HG02678 (cell line): Measurements from ENCODE around the gene TTC23.

Source experiments
- ATAC-seq: cut with Tn5 transposase; IDR thresholded peaks from one replicate; pipeline ENCODE4 v1.9.1; 2021; ENCODE audit warnings: mild to moderate bottlenecking, moderate library complexity; ENCODE audit not compliant: unreplicated experiment

Gene TTC23

GRCh38 chr15:99165956-99166689 is 83.3 kb downstream of the TTC23 start:
- no peak for ATAC-seq

DNA sequence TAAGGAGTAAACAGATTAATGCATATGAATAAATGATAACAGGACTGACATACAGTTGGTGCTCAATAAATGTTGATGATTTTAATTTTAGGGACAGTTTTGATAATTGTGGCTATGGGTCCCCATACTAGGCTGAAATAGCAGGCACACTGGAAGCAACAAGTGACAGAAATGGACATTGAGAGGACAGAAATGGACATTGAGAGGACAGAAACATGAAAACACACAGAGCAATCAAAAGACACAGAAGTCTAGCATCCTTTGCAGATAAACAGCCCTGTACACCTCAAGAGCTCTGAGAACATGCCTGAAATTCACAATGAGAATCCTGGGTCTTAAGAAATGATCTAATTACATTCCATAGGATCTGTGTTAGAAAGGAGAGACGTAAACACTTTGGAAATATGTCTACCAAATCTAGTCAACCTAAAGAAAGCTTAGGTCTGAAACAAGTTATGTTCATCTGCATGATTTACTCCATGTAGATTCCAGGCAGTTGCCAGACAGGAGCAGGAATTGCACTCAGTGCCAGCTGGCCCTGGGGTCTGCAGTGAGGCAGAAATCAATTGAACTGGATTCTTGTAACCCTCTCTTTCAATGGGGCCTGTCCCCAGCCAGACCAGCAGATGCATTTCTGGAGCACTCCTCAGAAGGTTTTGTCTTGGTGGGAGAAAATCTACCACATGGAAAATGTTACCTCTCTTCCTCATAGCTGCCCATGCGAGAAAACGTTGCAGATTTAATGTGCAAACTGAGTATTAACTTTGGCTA is 84.2 kb downstream of the TTC23 start:
- ATAC-seq, result no peak

GRCh38 chr15:99164119-99164518 is 85.3 kb downstream of the TTC23 start:
- no peak for ATAC-seq

- no peak for ATAC-seq
Measured at GRCh38 chr15:99163271-99164062, 85.9 kb downstream of the TTC23 start.

- no peak for ATAC-seq
Measured at GRCh38 chr15:99158626-99159412, 90.6 kb downstream of the TTC23 start.

- ATAC-seq, result no peak
Measured at GRCh38 chr15:99157456-99157855, 91.9 kb downstream of the TTC23 start.

- no peak for ATAC-seq
Measured at GRCh38 chr15:99155961-99156443, 93.4 kb downstream of the TTC23 start.

- ATAC-seq, result no peak
Measured at GRCh38 chr15:99154271-99154670, 95.1 kb downstream of the TTC23 start.

DNA sequence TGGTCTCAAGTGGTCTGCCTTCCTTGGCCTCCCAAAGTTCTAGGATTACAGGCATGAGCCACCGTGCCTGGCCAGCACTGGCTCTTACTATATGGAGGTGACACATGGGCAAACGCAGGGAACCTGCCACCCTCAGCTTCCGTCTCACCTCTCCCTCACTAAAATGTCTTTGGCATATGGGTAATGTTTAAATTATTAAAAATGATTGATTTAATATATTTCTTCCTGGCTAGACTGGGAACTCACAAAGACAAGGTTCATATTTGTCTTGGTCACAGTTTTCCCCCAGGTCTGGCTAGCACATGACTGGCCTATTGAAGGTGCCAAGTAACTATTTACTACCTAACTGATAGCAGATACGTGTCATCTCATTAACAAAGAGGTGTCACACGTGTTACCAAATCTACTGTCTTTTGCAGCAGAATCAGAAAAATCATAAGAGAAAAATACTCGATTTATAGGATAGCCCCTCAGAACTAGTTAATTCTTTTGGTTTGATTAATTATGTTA is 96.3 kb downstream of the TTC23 start:
- ATAC-seq, result no peak

DNA sequence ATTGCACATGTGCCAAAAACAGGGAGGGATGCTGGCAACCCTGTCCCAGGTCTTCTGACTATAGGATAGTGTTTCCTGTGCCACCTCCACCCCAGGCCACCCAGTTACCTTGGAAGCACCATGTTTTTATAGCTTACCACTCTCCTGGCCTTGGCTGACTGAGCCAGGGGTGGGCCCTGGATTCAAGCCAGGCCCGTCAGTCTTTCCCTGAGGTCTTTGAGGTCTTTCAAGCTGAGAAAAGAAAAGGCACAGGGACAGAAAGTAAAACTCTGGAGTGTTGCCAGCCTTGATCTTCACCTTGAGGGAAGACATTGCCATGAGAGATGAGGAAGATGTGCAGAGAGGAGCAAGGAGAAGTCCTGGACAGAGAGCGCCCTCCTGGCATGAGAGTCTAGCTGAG is 98.2 kb downstream of the TTC23 start:
- ATAC-seq, result no peak

GRCh38 chr15:99149366-99149765 is 100.0 kb downstream of the TTC23 start:
- no peak for ATAC-seq

- ATAC-seq, result no peak
Measured at GRCh38 chr15:99148851-99149276, 100.5 kb downstream of the TTC23 start.

DNA sequence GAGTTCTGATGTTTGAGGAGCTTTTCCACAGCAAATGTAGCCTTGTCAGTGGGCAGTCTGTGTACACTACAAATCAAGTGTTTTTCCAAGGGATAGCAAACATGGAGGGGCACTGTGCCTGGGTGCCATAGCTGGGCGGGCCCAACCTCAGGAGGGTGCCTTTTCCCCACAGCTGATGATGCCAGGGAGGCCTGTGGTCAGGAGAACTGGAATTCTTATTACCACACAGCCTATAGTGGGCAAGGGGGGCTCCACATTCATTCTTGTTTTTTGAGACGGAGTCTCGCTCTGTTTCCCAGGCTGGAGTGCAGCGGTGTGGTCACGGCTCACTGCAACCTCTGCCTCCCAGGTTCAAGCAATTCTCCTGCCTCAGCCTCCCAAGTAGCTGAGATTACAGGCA is 102.7 kb downstream of the TTC23 start:
- ATAC-seq, result no peak

- ATAC-seq, result no peak
Measured at GRCh38 chr15:99145778-99146177, 103.6 kb downstream of the TTC23 start.

DNA sequence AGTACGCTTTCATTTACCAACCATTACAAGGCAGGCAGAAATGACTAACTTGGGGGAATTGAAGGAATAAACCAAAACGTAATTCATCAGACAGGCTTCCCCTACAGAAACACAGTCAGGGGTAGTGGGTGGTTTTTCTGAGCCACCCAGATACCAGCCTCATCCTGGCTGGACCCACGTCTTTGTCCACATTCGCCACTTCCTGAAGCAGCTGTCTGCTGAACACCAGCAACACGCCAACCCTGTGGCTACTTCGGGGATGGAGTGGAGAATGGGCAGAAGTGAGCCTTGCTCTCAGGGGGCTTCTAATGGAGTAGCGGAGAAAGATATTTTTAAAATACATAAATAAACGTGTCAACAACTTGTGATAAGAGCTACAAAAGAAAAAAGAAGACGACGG is 104.4 kb downstream of the TTC23 start:
- no peak for ATAC-seq

- no peak for ATAC-seq
Measured at GRCh38 chr15:99143655-99144610, 105.4 kb downstream of the TTC23 start.

DNA sequence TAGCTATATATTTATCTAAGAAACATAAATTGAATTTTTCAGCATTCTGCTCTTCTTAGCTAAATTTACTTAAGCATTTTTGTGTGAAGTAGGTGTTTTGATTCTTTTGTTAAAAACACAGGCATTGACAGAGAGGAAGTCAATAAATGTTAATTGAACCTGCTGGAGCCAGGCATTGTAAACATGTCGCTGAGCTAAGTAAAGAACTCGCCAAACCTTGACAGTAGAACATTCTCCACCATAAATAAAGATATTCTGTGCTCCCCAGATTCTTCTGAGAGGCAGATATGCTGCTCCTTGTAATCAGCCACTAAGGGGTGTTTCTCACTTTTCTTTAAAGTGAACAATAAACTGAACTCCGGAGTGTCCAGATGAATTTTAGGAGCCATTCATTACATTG is 106.1 kb downstream of the TTC23 start:
- ATAC-seq, result no peak

DNA sequence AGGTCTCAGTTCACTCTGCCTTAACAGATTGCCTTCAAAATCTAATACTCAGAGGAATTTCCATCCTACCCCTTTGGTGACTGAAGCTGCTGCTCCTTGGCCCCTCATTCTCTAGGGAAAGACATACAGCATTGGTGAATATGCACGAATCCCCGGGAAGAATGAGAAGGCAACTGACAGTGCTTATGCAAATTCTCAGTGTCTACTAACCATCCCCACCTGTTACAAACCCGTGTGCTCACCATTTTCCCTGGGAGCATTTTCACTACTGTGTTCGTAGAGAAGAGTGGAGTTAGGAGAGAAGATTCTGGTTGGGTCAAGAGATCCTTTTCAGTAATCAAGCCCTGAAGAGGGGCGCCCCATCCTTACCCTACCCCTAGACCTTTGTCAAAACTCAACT is 106.8 kb downstream of the TTC23 start:
- ATAC-seq, result no peak

GRCh38 chr15:99141943-99142342 is 107.4 kb downstream of the TTC23 start:
- ATAC-seq, result no peak
